ENCODE results near the gene RPS6KA1. TPM values are rescaled to one million over a fixed set of nuclear protein-coding genes. Genes with fewer than 3 reads are reported as not detected.

Gene RPS6KA1
- total and polyA plus RNA-seq, 2 of the 8 experiments (the other 6 are each of a cell fraction or from before 2014, with no cell fraction given), result 44.3 to 55.0 TPM

- CTCF ChIA-PET (ENCODE audit: partially characterized antibody), result interaction anchor here (1.1 to 3.5 kb wide), 2 partner anchors 8 to 315 kb away, joined by 3 to 24 read pairs; no protein-coding TSS in a partner anchor
Measured at GRCh38 chr1:26546375-26546774, 16.8 kb downstream of the RPS6KA1 start.

More at GRCh38 chr1:26546375-26546774, 16.8 kb downstream of the RPS6KA1 start:
- Histone ChIP-seq H3K27me3 (replicated peaks in 1 of 4; ENCODE audit: control insufficient read depth in 3 of 4, extremely low read depth in 1 of 4, insufficient read depth in 3 of 4, low read length in 3 of 4) (no peaks in the 10 kb centered on the region), H2BK12ac (ENCODE audit: low read depth, low read length) (no peak overlapping the region), H3K9ac (replicated peaks in 1 of 4; ENCODE audit: extremely low read depth in 1 of 4, low read depth in 3 of 4, low read length in 3 of 4) (no peak overlapping the region), H3K79me1 (ENCODE audit: low read depth, low read length) (peaks cover 10% of the 10 kb centered on the region), H3K36me3 (ENCODE audit: control insufficient read depth in 2 of 4, insufficient read depth in 4 of 4, low read length in 3 of 4) (peaks cover 0 to 6% (median 2%) of the 10 kb centered on the region in 4 experiments; a peak in 3 of 8 replicates), H3K23ac (ENCODE audit: insufficient read length) (no peak overlapping the region), H2BK20ac (ENCODE audit: low read length) (no peak overlapping the region), H2AFZ (ENCODE audit: low read length) (no peak overlapping the region), H3K79me2 (ENCODE audit: control insufficient read depth in 1 of 2, insufficient read depth in 2 of 2, low read length in 2 of 2) (no peaks in the 10 kb centered on the region), H3K4me3 (ENCODE audit: extremely low read depth in 1 of 4, insufficient read depth in 2 of 4, low read depth in 3 of 4, low read length in 4 of 4) (no peak overlapping the region), H3K9me3 (ENCODE audit: insufficient read depth in 2 of 2, low read depth in 1 of 2, low read length in 1 of 2) (no peaks in the 10 kb centered on the region), H2AK5ac (ENCODE audit: low read depth, low read length) (no peak overlapping the region), H3K4me1 (replicated peaks in 1 of 4; ENCODE audit: control insufficient read depth in 3 of 4, insufficient read depth in 4 of 4, low read length in 3 of 4) (peaks cover 0 to 16% (median 6%) of the 10 kb centered on the region in 4 experiments; a peak in 6 of 7 replicates), H2BK120ac (replicated peaks; ENCODE audit: low read depth, low read length) (no peak overlapping the region), H3K23me2 (ENCODE audit: low read depth, low read length) (no peaks in the 10 kb centered on the region), H3K14ac (ENCODE audit: insufficient read length) (no peak overlapping the region), H3K56ac (replicated peaks; ENCODE audit: insufficient read length, low read depth, low read length) (no peak overlapping the region), H4K91ac (replicated peaks; ENCODE audit: insufficient read length, low read length) (no peak overlapping the region), H3K4ac (replicated peaks; ENCODE audit: insufficient read length, low read depth, low read length) (no peak overlapping the region), H2BK15ac (ENCODE audit: low read length) (no peak overlapping the region), H3K4me2 (ENCODE audit: insufficient read depth in 1 of 2, low read depth in 2 of 2, low read length in 2 of 2) (no peak overlapping the region), H4K5ac (ENCODE audit: insufficient read length, low read depth, low read length) (no peak overlapping the region), H4K8ac (ENCODE audit: extremely low read depth, insufficient read depth, low read length) (no peak overlapping the region; the same call in 1 of the 2 replicates), H4K20me1 (replicated peaks in 1 of 2; ENCODE audit: control insufficient read depth in 1 of 2, insufficient read depth in 2 of 2, low read length in 2 of 2) (peaks cover 5 to 19% of the 10 kb centered on the region in 2 experiments), H3K27ac (ENCODE audit: low read depth, low read length) (no peak overlapping the region), H2BK5ac (ENCODE audit: low read depth, low read length) (0 out of 2 replicates have a peak overlapping the region, but pooled peaks have one; percentile 66), H3K18ac (ENCODE audit: extremely low read depth, low read length) (no peak overlapping the region)
- POLR2A ChIA-PET (ENCODE audit: partially characterized antibody), result interaction anchor here (1.0 kb wide), 1 partner anchor 9 kb away, joined by 3 read pairs; no protein-coding TSS in a partner anchor
- FAIRE-seq (no peak), DNase-seq (ENCODE audit: low read depth in 1 of 2, low spot score in 2 of 2) (no peak)
- 93% methylated on average over 8 of the region's 8 CpGs; no CpG with 5 or more reads in 1 of the 2 experiments for WGBS, 2 experiments (ENCODE audit: extremely low coverage in 1 of 2, insufficient coverage in 1 of 2, insufficient read length in 1 of 2, insufficient replicate concordance in 2 of 2, low coverage in 1 of 2, low lambda C conversion rate in 2 of 2, missing lambda C conversion rate in 1 of 2)
- TF ChIP-seq BCL11A (IDR thresholded peaks at IDR 0.05; ENCODE audit: low read depth in 2 of 2, low read length in 2 of 2) (no peak), RNF2 (IDR thresholded peaks at IDR 0.05; ENCODE audit: borderline replicate concordance, low read depth, low read length, missing control alignments, poor library complexity, severe bottlenecking) (no peak), CHD2 (IDR thresholded peaks at IDR 0.05; ENCODE audit: low read length) (no peak), POLR2AphosphoS5 (IDR thresholded peaks at IDR 0.05; ENCODE audit: low read depth, low read length) (no peak), RXRA (IDR thresholded peaks at IDR 0.05; ENCODE audit: insufficient read depth, low read depth, low read length) (no peak), NRF1 (IDR thresholded peaks at IDR 0.05; ENCODE audit: low read depth, low read length) (no peak), ATF2 (IDR thresholded peaks at IDR 0.05; ENCODE audit: low read length) (no peak)

All from H1 (cell line).